HG03432 (cell line): ENCODE results near the gene IL23A.
A peak's percentile ranks its signal among the peaks of the same experiment; 100 is the strongest.

Experiments
- ATAC-seq: cut with Tn5 transposase; IDR thresholded peaks from one replicate; pipeline ENCODE4 v1.9.1; 2021; ENCODE audit warnings: mild to moderate bottlenecking, moderate library complexity; ENCODE audit not compliant: unreplicated experiment

IL23A gene

GRCh38 chr12:56359851-56360767, 21.4 kb downstream of the IL23A start, which contains the start of gene STAT2:
TSS of gene STAT2 (minus strand) at chr12:56360107. CDS start at chr12:56356571, 3,536 bp downstream.
- ATAC-seq, result peak; percentile 97

DNA sequence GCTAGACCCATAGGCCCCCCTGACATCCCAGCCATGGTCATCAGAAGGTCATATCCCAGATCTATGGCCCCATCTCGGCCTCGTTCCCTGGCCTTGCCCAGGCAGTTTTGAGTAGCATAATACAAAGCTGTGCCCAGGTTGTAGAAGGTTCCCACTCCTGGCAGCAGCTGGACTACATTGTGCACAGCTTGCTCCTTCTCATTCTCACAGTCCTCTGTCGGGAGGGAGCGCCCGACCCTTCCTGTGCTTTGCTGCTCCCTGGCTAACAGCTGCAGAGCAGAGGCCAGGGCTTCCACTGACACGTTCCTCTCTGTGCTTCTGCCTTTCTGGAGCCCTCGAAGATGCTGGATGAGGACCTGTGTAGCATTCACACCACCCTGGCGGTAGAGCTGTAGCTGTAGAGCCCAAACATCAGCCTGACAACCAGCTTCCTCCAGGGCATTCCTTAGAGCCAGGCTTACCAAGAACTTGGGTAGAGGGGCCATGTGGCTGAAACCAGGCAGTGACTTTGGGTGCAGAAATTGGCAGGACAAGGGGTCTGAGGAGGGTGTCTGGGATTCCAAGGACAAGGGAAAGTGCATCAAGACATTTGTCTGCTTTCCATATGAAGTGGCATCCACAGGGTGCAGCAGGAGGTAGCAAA, 22.9 kb downstream of the IL23A start:
- no peak for ATAC-seq

DNA sequence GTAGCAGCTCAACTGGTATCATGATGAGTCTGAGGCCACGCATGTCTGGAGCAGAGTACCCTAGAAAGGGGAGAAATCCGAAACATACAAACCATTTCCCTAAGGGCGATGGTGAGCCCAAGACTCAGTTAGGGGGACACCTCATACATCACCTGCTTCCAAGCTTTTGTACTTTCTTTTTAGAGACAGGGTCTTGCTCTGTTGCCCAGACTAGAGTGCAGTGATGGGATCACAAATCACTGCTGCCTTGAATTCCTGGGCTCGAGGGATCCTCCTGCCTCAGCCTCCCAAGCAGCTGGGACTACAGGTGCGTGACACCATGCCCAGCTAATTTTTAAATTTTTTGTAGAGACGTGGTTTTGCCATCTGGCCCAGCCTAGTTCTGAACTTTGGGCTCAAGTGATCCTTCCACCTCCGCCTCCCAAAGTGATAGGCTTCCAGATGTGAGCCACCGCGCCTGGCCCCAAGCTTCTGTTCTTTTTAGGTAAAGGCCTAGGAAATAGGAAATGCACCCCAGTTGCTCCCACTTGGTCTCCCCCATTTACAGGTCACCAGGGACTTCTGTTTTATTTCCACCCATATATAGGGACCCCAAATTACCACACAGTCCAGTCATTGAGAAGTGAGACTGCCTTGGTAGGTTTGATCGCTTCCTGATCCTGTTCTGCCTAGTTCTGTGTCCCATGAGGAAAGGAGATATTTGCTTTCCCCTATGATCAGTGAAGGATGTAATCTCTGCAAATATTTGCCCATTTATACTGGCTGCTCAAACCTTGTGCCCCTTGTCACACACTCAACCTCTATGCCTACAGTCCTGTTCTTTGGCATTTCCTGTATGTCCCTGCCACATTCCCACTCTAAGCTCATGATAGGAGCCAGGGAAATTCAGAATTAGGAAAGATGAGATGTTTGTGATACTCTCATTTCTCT, 23.7 kb downstream of the IL23A start, which contains the start of gene APOF:
Gene APOF (minus strand): TSS at position 728 of the 930 bp plus-strand sequence. CDS start 112 bp downstream, at position 616.
- no peak for ATAC-seq

DNA sequence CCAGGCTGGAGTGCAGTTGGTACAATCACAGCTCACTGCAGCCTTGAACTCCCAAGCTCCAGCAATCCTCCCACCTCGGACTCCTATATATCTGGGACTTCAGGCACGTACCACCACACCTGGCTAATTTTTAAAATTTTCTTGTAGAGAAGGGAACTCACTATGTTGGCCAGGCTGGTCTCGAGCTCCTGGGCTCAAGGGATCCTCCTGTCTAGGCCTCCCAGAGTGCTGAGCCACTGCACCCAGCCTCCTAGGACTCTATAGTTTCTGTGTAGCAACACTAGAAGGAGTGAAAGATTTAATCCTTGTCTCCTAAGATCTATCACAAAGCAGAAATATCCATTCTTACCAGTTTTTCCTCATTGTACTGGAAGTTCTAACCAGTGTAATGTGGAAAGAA, 28.3 kb downstream of the IL23A start:
- ATAC-seq, result no peak

- no peak for ATAC-seq
Observed at GRCh38 chr12:56373515-56373914, 34.8 kb downstream of the IL23A start.

GRCh38 chr12:56374726-56375597, 36.3 kb downstream of the IL23A start:
- peak; percentile 27 for ATAC-seq

DNA sequence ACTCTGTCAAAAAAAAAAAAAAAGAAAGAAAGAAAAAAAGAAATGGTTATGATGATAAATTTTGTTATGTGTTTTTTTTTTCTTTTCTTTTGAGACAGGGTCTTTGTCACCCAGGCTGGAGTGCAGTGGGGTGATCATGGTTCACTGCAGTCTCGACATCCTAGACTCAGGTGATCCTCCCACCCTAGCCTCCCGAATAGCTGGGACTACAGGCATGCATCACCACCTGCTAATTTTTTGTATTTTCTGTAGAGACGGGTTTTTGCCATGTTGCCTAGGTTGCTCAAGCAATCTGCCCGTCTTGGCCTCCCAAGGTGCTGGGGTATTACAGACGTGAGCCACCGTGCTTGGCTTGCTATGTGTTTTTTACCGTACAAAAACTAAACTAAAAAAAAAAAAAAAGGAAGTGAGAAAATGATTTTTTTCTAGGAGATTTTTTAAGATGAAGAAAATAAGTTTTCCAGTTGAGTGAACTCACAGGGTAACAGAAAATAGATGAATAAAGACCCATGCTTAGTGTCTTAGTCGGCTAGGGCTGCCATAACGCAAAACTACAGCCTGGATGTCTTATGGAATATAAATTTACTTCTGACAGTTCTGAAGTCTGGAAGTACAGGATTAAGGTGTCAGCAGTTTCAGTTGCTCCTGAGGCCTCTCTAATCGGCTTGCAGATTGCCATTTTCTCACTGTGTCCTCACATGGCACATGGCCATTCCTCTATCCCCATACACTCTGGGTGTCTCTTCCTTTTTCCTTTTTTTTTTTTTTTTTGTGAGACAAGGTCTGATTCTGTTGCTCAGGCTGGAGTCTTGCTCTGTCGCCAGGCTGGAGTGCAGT, 37.1 kb downstream of the IL23A start:
- ATAC-seq, result peak; percentile 78

DNA sequence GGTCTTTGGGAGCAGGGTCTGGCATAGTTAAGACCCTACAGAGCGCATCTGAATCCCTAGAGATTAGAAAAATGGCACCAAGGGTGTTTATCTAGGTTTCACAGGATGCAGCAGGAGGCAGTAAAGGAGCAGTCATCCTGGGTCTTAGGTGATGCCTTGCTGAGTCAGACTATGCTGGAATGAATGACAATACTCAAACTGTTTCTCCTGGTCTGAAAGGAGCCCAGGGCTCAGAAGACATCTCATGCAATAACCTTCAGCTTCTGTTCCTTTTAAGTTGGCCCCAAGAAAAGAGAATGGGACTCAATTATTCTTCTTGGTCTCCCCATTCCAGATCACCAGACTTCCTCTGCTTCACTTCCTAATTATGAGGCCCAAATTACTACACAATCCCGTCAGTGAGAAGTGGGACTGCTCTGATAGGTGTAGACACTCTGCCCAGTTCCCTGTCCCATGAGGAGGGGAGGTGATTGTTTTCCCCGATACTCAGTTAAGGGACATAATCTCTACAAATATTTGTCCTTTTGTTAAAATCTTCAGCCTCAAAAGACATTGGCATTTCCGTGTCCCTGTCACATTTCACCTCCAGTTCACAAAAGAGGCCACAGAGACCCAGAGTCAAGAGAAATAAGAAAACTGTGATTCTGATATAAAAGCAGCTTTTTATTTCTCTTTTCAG, 38.8 kb downstream of the IL23A start:
- ATAC-seq, result no peak

GRCh38 chr12:56377989-56378316, 39.3 kb downstream of the IL23A start:
- ATAC-seq, result no peak

DNA sequence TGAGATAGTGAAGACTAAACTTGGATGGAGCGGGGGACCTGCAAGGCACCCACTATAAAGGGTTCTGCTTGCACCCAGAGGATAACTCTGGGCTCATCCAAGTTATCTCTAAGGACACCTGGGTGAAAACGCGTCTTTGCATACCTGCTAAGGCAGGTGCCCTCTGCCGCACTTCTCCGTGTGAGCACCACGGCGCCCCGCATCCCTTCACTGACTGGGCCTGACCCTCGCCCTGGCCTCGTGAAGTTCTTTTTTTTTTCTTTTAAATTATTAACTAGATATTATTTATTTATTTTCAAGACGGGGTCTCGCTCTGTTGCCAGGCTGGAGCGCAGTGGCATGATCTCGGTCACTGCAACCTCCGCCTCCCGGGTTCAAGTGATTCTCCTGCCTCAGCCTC, 43.9 kb downstream of the IL23A start:
- no peak for ATAC-seq

- ATAC-seq, result no peak
Observed at GRCh38 chr12:56385873-56386272, 47.2 kb downstream of the IL23A start.

DNA sequence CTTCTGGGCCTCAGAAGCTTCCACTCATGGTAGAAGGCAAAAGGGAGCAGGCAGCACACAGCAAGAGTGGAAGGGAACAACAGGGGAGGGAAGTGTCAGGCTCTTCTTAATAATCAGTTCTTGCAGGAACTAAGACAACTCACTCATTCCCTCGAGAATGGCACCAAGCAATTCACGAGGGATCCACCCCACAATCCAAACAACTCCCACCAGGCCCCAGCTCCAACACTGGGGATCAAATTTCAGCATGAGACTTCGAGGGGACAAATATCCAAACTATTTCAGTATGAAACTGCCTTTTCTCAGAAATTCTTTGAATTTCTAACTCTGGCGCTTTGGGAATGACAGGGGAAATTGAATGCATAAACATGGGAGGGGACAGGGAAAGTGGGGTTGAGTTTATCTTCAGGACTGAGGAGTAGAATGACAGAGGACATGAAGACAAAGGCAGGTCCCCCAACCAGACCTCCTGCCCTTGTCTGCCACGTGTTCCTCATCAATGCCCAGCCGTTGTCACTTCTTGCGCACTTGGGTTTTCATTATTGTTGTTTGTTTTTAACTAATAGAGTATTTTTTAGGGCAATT, 48.6 kb downstream of the IL23A start:
- ATAC-seq, result no peak

GRCh38 chr12:56389412-56389811, 50.7 kb downstream of the IL23A start:
- ATAC-seq, result no peak
